Fibroblast of villous mesenchyme (primary cell): ENCODE results near the gene UHMK1. TPM values are rescaled to one million over a fixed set of nuclear protein-coding genes. Genes with fewer than 3 reads are reported as not detected.
"Not testable (repeated sequence)": the region's sequence is repeated elsewhere in the genome, so short reads cannot be mapped to it uniquely, and the experiment has no call there.

Source experiments
- DNase-seq: peaks from one replicate; pipeline ENCODE4 v3.0.0-alpha.2; 2010; ENCODE audit warnings: low read depth
- H3K4me3 ChIP-seq: 2 replicates; pipeline ENCODE4 v1.5.1; 2011; ENCODE audit warnings: low read depth, mild to moderate bottlenecking, low read length
- CTCF ChIP-seq: IDR thresholded peaks from 2 replicates; pipeline ENCODE4 v1.5.1; 2012; ENCODE audit warnings: low read depth, mild to moderate bottlenecking, low read length; ENCODE audit not compliant: insufficient read depth
- total RNA-seq: library from RNA; depleted of rRNA; stranded (reverse); fragments of >200 nt; gene quantifications from 2 replicates; pipeline ENCODE4 v1.2.3, GENCODE V29; 2012

UHMK1 gene
- total RNA-seq, 1 donor = 139 TPM

GRCh38 chr1:162562470-162562828 lies 64.8 kb downstream of the UHMK1 start:
- peak overlapping the region; percentile 81 for H3K4me3 ChIP-seq
- peak; percentile 77 for DNase-seq
- no peak for TF ChIP-seq CTCF

- no peak for TF ChIP-seq CTCF
- no peak overlapping the region for H3K4me3 ChIP-seq
- DNase-seq = no peak
Observed at GRCh38 chr1:162564762-162565218, 67.2 kb downstream of the UHMK1 start.

- no peak for TF ChIP-seq CTCF
- H3K4me3 ChIP-seq = no peak overlapping the region
- no peak for DNase-seq
Observed at GRCh38 chr1:162565460-162565859, 67.8 kb downstream of the UHMK1 start.

- no peak for DNase-seq
- TF ChIP-seq CTCF = no peak
- H3K4me3 ChIP-seq = no peak overlapping the region
Observed at GRCh38 chr1:162566870-162567269, 69.3 kb downstream of the UHMK1 start.

- DNase-seq = no peak
- H3K4me3 ChIP-seq = no peak overlapping the region
- TF ChIP-seq CTCF = no peak
Observed at GRCh38 chr1:162568802-162569201, 71.2 kb downstream of the UHMK1 start.

- no peak for DNase-seq
- no peak overlapping the region for H3K4me3 ChIP-seq
- TF ChIP-seq CTCF = no peak
Observed at GRCh38 chr1:162570718-162571117, 73.1 kb downstream of the UHMK1 start.

- not testable (repeated sequence) for DNase-seq, H3K4me3 ChIP-seq
Observed at GRCh38 chr1:162571121-162571520, 73.5 kb downstream of the UHMK1 start.
